Trophoblast cell (in vitro differentiated cells and primary cell): Measurements from ENCODE around the gene CDK6.

Experiments
- DNase-seq, 2 donors: peaks; one replicate each; pipeline ENCODE4 v3.0.0-alpha.2; 2016
- H2AFZ ChIP-seq: 2 replicates; pipeline ENCODE4 v1.6.1; 2013; ENCODE audit warnings: low read length, moderate library complexity, mild to moderate bottlenecking; ENCODE audit not compliant: insufficient read depth, poor library complexity
- H2AK5ac ChIP-seq: 2 replicates; pipeline ENCODE4 v1.6.1; 2013; ENCODE audit warnings: mild to moderate bottlenecking, low read length
- H2BK120ac ChIP-seq: 2 replicates; pipeline ENCODE4 v1.6.1; 2013; ENCODE audit warnings: low read length, mild to moderate bottlenecking, moderate library complexity; ENCODE audit not compliant: insufficient read depth, poor library complexity
- H2BK12ac ChIP-seq: 2 replicates; pipeline ENCODE4 v1.6.1; 2013; ENCODE audit warnings: mild to moderate bottlenecking, low read length, moderate library complexity
- H2BK5ac ChIP-seq: 2 replicates; pipeline ENCODE4 v1.6.1; 2013; ENCODE audit warnings: low read length, low read depth, moderate library complexity, mild to moderate bottlenecking; ENCODE audit not compliant: poor library complexity
- H3K14ac ChIP-seq: 2 replicates; pipeline ENCODE4 v1.6.1; 2013; ENCODE audit warnings: mild to moderate bottlenecking, low read length
- H3K18ac ChIP-seq: 2 replicates; pipeline ENCODE4 v1.6.1; 2013; ENCODE audit warnings: mild to moderate bottlenecking, low read length
- H3K23ac ChIP-seq: 2 replicates; pipeline ENCODE4 v1.6.1; 2013; ENCODE audit warnings: low read length
- H3K27ac ChIP-seq: 2 replicates; pipeline ENCODE4 v1.5.1; 2013; ENCODE audit warnings: low read depth, mild to moderate bottlenecking, inconsistent platforms, low read length, moderate library complexity
- H3K27me3 ChIP-seq: 2 replicates; pipeline ENCODE4 v1.6.1; 2013; ENCODE audit warnings: inconsistent platforms, mild to moderate bottlenecking, low read length, moderate library complexity; ENCODE audit not compliant: insufficient read depth
- H3K36me3 ChIP-seq, 2 experiments: 1 replicate in 1 of 2; 2 replicates in 1 of 2; pipeline ENCODE4 v1.6.1; 2013; ENCODE audit warnings: low read length in 2 of 2, mild to moderate bottlenecking in 2 of 2, moderate library complexity in 1 of 2; ENCODE audit not compliant: insufficient read depth in 2 of 2, control insufficient read depth in 1 of 2
- H3K4ac ChIP-seq: 2 replicates; pipeline ENCODE4 v1.6.1; 2013; ENCODE audit warnings: low read depth, mild to moderate bottlenecking, low read length, moderate library complexity
- H3K4me1 ChIP-seq, 2 experiments: 1 replicate in 1 of 2; 2 replicates in 1 of 2; pipeline ENCODE4 v1.6.1; 2013; ENCODE audit warnings: low read length in 2 of 2, mild to moderate bottlenecking in 2 of 2, moderate library complexity in 1 of 2; ENCODE audit not compliant: insufficient read depth in 2 of 2, control insufficient read depth in 1 of 2
- H3K4me2 ChIP-seq: 2 replicates; pipeline ENCODE4 v1.6.1; 2013; ENCODE audit warnings: inconsistent platforms, mild to moderate bottlenecking, low read length, moderate library complexity
- H3K4me3 ChIP-seq: 2 replicates; pipeline ENCODE4 v1.5.1; 2013; ENCODE audit warnings: mild to moderate bottlenecking, low read depth, low read length, inconsistent platforms
- H3K79me1 ChIP-seq: one replicate; pipeline ENCODE4 v1.6.1; 2013; ENCODE audit warnings: low read length
- H3K79me2 ChIP-seq: 2 replicates; pipeline ENCODE4 v1.6.1; 2013; ENCODE audit warnings: low read length, mild to moderate bottlenecking; ENCODE audit not compliant: control insufficient read depth, insufficient read depth, poor library complexity
- H3K9ac ChIP-seq: 2 replicates; pipeline ENCODE4 v1.6.1; 2013; ENCODE audit warnings: mild to moderate bottlenecking, low read length
- H3K9me3 ChIP-seq: 2 replicates; pipeline ENCODE4 v1.6.1; 2013; ENCODE audit warnings: low read depth, mild to moderate bottlenecking, control low read depth, inconsistent platforms, low read length; ENCODE audit not compliant: insufficient read depth
- H4K12ac ChIP-seq: 2 replicates; pipeline ENCODE4 v1.6.1; 2013; ENCODE audit warnings: low read depth, mild to moderate bottlenecking, low read length, moderate library complexity
- H4K8ac ChIP-seq: 2 replicates; pipeline ENCODE4 v1.6.1; 2013; ENCODE audit warnings: low read depth, mild to moderate bottlenecking, low read length, moderate library complexity
- H4K91ac ChIP-seq: one replicate; pipeline ENCODE4 v1.6.1; 2013; ENCODE audit warnings: low read depth, mild to moderate bottlenecking, low read length, moderate library complexity
- WGBS: extraction: QIAGEN DNeasy Blood & Tissue Kit; methylation state at CpG from one replicate; pipeline ENCODE4 v1.1.7; 2013; ENCODE audit warnings: missing lambda C conversion rate; ENCODE audit not compliant: insufficient read length, insufficient coverage; ENCODE audit errors: extremely low coverage; 5-methylcytosine and 5-hydroxymethylcytosine counted together

CDK6 gene

GRCh38 chr7:92813390-92814024 lies 22.9 kb downstream of the CDK6 start:
- H4K12ac ChIP-seq: no peak overlapping the region
- no peak for DNase-seq
- peaks cover 1% of the 10 kb centered on the region for H3K79me1 ChIP-seq
- no peaks in the 10 kb centered on the region for H3K79me2 ChIP-seq
- no peak overlapping the region for H3K27ac ChIP-seq
- peaks cover 0 to 2% of the 10 kb centered on the region in 2 experiments for H3K4me1 ChIP-seq
- H3K23ac ChIP-seq: no peak overlapping the region
- H4K91ac ChIP-seq: no peak overlapping the region
- no peak overlapping the region for H2AK5ac ChIP-seq
- no peak overlapping the region for H3K4me2 ChIP-seq
- H4K8ac ChIP-seq: no peak overlapping the region
- WGBS: no CpG with 5 or more reads among the region's 4 CpGs
- H3K9me3 ChIP-seq: no peaks in the 10 kb centered on the region
- H3K9ac ChIP-seq: no peak overlapping the region
- no peak overlapping the region for H3K14ac ChIP-seq
- H2BK120ac ChIP-seq: no peak overlapping the region
- no peak overlapping the region for H3K4ac ChIP-seq
- no peaks in the 10 kb centered on the region for H3K27me3 ChIP-seq
- H2AFZ ChIP-seq: no peak overlapping the region
- no peak overlapping the region for H3K4me3 ChIP-seq
- H2BK5ac ChIP-seq: no peak overlapping the region
- H2BK12ac ChIP-seq: no peak overlapping the region
- no peak overlapping the region for H3K18ac ChIP-seq
- H3K36me3 ChIP-seq: no peaks in the 10 kb centered on the region

GRCh38 chr7:92811158-92811557 lies 25.2 kb downstream of the CDK6 start:
- Histone ChIP-seq H2BK12ac (no peak overlapping the region), H3K79me2 (no peaks in the 10 kb centered on the region), H2AK5ac (no peak overlapping the region), H3K79me1 (peaks cover 1% of the 10 kb centered on the region), H3K23ac (no peak overlapping the region), H4K12ac (no peak overlapping the region), H3K36me3 (no peaks in the 10 kb centered on the region), H2AFZ (no peak overlapping the region), H3K4ac (no peak overlapping the region), H3K4me1 (peaks cover 0 to 2% of the 10 kb centered on the region in 2 experiments), H3K14ac (no peak overlapping the region), H2BK5ac (no peak overlapping the region), H4K91ac (no peak overlapping the region), H3K4me2 (no peak overlapping the region), H2BK120ac (no peak overlapping the region), H3K9ac (no peak overlapping the region), H3K9me3 (no peaks in the 10 kb centered on the region), H3K4me3 (no peak overlapping the region), H3K18ac (no peak overlapping the region), H3K27ac (no peak overlapping the region), H3K27me3 (no peaks in the 10 kb centered on the region), H4K8ac (no peak overlapping the region)
- no CpG with 5 or more reads among the region's 6 CpGs for WGBS
- no peak for DNase-seq

GRCh38 chr7:92809760-92810573 lies 26.4 kb downstream of the CDK6 start:
- Histone ChIP-seq H3K4me3 (no peak overlapping the region), H2BK120ac (no peak overlapping the region), H4K91ac (no peak overlapping the region), H3K14ac (no peak overlapping the region), H3K4me1 (peaks cover 0 to 2% of the 10 kb centered on the region in 2 experiments), H3K4me2 (no peak overlapping the region), H3K79me2 (no peaks in the 10 kb centered on the region), H2BK5ac (no peak overlapping the region), H4K8ac (no peak overlapping the region), H3K9me3 (no peaks in the 10 kb centered on the region), H3K79me1 (peaks cover 1% of the 10 kb centered on the region), H3K23ac (no peak overlapping the region), H3K9ac (no peak overlapping the region), H3K4ac (no peak overlapping the region), H3K36me3 (no peaks in the 10 kb centered on the region), H3K27ac (no peak overlapping the region), H3K18ac (no peak overlapping the region), H3K27me3 (no peaks in the 10 kb centered on the region), H4K12ac (no peak overlapping the region), H2AFZ (no peak overlapping the region), H2AK5ac (no peak overlapping the region), H2BK12ac (no peak overlapping the region)
- DNase-seq: peak; percentile 27 to 68
- no CpG with 5 or more reads among the region's 10 CpGs for WGBS

- H4K12ac ChIP-seq: no peak overlapping the region
- H2BK120ac ChIP-seq: no peak overlapping the region
- no peak overlapping the region for H2AK5ac ChIP-seq
- DNase-seq: no peak
- H3K4me3 ChIP-seq: no peak overlapping the region
- H4K91ac ChIP-seq: no peak overlapping the region
- peaks cover 0 to 2% of the 10 kb centered on the region in 2 experiments for H3K4me1 ChIP-seq
- no peak overlapping the region for H3K27ac ChIP-seq
- H3K14ac ChIP-seq: no peak overlapping the region
- no peak overlapping the region for H2BK5ac ChIP-seq
- H3K4me2 ChIP-seq: no peak overlapping the region
- H3K18ac ChIP-seq: no peak overlapping the region
- no peak overlapping the region for H2AFZ ChIP-seq
- H3K23ac ChIP-seq: no peak overlapping the region
- no peak overlapping the region for H2BK12ac ChIP-seq
- H3K9ac ChIP-seq: no peak overlapping the region
- no peak overlapping the region for H3K4ac ChIP-seq
- H3K79me1 ChIP-seq: peaks cover 1% of the 10 kb centered on the region
- no peaks in the 10 kb centered on the region for H3K27me3 ChIP-seq
- no peaks in the 10 kb centered on the region for H3K79me2 ChIP-seq
- no peaks in the 10 kb centered on the region for H3K36me3 ChIP-seq
- no peaks in the 10 kb centered on the region for H3K9me3 ChIP-seq
- H4K8ac ChIP-seq: no peak overlapping the region
Observed at GRCh38 chr7:92809397-92809759, 27.0 kb downstream of the CDK6 start.
